Stromal cell of bone marrow (primary cell): ENCODE results near the gene SPRED3.
"Not testable (repeated sequence)": the region's sequence is repeated elsewhere in the genome, so short reads cannot be mapped to it uniquely, and the experiment has no call there.

Experiments
- DNase-seq: peaks from one replicate; pipeline ENCODE4 v3.0.0-alpha.2; 2012; ENCODE audit warnings: low read depth

SPRED3 gene

DNA sequence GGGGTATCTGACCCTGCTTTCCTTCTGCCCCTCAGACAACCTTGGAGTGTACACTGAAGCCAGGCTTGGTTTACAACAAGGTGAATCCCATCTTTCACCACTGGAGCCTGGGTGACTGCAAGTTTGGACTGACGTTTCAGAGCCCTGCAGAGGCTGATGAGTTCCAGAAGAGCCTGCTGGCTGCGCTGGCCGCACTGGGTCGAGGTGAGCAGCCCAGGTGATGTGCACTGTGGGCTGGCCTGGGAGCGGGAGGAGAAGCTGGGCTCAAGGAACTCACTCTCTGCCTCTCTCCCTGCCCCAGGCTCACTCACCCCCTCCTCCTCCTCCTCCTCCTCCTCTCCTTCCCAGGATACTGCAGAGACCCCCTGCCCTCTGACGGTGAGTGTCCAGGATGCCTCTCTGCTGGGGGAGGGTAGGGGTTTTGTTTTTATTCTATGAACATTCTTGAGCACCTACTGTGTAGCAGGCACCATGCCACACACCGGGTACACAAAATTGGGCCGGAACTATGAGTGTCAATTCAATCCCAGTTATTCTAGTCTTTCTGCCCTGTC, 3.5 kb downstream of the SPRED3 start:
- DNase-seq, result no peak

DNA sequence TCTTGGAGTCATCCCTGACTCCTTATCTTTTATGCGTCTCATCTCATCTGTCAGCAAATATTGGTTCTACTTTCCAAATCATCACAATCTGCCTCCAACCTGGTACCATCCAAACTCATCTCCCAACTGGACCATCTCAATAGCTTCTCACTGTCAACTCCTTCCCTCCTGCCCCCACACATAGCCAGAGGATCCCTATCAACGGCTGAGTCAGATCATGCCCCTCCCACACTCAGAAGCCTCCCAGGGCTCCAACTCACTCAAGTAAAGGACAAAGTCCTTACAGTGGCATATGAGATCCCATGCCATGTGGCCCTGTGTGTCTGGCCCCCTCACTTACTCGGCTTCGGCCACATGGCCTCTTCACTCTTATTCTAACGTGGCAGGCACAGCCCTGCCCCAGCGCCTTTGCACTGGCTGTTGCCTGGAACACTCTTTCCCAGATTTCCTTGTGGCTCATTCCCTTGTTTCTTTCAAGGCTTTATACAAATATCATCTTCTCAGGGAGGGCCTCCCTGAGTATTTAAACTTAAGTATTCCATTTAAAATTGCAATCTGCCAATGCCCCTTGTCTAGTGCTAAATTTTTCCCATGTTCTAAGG, 4.3 kb downstream of the SPRED3 start:
- no peak for DNase-seq

DNA sequence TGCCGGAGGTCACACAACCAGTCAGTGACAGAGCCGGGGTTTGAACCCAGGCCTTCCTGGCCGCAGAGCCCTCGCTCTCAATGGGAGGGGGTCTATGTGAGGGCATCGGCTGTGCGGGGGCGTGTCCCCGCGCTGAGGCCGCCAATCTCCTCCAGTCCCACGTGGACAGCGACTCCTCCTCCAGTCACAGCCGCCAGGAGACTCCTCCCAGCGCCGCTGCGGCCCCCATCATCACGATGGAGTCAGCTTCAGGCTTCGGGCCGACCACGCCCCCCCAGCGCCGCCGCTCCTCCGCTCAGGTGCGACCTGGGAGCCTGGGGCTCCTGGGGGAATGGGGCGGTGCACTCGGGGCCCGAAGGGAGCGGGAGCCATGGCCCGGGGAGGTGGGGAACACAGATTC, 6.0 kb downstream of the SPRED3 start:
- DNase-seq, result no peak

DNA sequence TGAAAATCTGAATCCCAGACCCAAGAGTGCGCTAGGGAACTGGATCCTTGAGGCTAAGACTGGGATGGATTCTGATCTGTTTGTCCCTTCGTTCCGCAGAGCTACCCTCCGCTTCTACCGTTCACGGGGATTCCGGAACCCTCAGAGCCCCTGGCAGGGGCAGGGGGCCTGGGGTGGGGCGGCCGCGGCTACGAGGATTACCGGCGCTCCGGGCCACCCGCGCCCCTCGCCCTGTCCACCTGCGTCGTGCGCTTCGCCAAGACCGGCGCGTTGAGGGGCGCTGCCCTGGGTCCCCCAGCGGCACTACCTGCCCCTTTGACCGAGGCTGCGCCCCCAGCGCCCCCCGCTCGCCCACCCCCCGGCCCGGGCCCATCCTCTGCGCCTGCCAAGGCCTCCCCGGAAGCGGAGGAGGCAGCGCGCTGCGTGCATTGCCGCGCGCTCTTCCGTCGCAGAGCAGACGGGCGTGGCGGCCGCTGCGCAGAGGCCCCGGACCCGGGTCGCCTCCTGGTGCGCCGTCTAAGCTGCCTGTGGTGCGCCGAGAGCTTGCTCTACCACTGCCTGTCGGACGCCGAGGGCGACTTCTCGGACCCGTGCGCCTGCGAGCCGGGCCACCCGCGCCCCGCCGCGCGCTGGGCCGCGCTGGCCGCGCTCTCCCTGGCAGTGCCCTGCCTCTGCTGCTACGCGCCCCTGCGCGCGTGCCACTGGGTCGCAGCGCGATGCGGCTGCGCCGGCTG, 7.1 kb downstream of the SPRED3 start:
- DNase-seq, result no peak

DNA sequence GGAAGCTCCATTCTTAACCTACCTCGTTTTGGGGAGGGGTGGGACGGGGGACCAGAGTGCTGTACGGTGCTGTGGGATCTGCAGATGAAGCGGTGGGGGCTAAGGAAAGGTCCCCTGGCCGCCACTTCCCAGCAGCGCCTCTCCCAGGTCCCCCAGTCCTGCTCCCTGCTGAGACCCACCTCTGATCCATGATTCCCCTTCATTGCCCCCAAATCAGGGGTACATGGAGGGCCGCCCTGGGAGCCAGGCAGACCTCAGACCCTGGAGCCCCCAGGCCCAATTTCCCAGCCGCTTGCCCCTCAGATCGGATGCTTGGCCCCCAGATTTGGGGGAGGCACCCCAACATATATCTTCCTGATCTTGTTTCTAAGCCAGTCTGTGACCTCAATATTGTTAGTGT, 10.6 kb downstream of the SPRED3 start:
- DNase-seq, result no peak

DNA sequence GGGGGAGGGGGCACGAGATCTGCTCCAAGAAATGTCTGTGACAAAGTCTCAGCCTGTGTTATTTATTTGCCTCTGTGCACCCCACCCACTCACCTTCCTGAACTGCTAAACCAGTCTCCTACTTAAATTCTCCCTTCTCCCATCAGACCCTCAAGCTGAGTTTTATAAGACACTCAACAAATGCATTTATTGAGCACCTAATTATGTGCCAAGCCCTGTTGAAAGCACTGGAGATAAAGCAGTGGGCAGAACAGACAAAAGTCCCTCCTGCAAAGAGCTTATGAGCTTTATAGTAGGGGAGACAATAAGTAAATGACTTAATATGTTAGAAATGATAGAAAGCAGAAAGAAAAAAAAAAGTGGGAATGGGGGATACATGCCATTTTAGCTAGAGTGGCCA, 11.0 kb downstream of the SPRED3 start:
- no peak for DNase-seq

DNA sequence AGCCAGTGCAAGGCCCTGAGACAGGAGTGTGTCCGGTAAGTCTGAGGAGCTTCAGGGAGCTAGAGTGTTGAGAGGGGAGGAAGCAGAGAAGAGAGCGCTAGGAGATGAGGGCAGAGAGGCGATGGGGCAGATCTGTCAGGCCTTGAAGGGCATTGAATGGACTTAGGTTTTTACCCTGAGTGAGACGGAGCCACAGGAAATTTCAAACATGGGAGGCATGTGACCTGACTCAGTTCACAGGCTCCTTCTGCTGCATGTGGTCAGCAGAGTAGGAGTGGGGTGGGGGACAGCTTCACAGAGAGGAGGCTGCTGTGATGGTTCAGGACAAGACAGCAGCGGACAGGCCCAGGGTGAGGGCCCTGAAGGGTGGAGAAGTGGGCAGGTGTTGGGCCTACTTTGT, 11.9 kb downstream of the SPRED3 start:
- no peak for DNase-seq

DNA sequence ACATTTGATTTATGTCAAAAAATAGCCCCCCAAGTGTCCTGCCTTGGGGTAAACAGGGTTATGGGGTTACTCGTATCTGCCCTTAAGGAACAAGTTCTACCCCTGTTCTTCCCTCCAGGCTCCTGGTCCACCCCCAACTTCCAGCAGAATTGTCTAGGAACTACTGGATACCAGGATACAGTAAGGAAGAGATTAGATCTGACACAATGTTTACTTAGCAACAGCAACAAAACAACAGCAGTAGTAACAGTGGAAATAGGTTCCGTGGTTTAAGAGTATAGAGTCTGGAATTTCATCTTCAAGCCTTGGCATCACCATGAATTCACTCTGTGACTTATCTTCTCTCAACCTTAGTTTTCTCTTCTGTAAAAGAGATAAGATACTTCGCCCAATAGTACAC, 12.7 kb downstream of the SPRED3 start:
- DNase-seq, result no peak

DNA sequence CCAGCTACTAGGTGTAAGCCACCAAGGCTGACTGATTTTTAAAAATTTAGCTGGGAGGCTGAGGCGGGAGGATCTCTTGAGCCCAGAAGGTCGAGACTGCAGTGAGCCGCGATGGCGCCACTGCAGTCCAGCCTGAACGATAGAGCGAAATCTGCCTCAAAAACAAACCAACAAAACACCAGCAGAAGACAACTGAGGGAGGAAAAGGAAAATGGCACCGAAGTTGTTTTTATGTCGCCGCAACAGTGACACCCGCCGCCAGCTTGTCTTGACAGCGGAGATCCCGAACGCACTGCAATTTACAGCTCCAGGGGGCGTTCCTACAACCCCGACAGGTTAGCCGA, 14.1 kb downstream of the SPRED3 start:
- no peak for DNase-seq

DNA sequence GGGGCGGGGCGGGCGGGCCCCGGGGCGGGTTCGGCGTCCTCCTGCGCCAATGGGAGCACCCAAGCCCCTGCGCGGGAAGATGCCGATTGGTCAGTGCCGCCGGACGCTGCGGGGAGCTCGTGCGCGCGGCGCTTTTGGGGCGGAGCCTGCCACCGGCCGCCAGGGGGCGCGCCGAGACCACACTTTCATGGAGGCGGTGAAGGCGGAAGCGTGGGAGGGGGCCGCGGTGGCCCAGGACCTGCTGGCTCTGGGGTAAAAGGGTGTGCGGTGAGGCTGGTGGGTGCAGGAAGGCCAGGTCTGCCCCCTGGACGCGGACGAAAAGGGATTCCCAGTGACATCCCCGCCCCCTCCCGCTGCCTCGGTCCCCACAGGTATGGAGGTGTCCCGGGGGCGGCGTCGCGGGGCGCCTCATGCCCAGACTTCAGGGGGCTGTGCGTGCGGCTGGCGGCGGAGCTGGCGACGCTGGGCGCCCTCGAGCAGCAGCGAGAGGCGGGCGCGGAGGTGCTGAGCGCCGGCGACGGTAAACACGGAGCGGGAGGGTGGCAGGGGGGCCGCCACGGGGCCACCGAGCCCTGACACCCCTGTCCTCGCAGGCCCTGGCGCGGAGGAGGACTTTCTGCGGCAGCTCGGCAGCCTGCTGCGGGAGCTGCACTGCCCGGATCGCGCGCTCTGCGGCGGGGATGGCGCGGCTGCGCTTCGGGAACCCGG, 14.6 kb downstream of the SPRED3 start, which contains the start of gene FAM98C:
TSS of gene FAM98C (plus strand) at position 127 of the 708 bp plus-strand sequence. CDS start at position 188, 61 bp downstream.
- peak; percentile 92 for DNase-seq

DNA sequence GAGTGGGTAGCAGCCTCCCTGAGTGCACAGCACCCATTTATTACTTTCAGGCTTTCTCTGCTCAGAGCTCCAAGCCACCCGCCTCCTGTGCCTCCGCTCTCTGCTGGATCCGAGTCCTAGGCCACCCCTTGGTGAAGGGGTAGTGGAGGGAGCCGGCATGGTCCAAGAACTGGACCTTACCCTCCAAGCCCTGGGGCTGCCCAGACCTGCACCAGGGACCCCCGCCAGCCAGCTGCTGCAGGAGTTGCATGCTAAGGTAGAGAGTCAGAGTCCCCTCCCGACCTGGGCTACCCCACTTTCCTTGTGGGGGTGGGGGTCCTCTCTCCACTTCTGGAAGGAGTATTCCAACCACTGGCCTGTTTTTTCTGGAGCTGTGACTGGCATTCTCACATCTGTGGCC, 16.4 kb downstream of the SPRED3 start:
- no peak for DNase-seq

DNA sequence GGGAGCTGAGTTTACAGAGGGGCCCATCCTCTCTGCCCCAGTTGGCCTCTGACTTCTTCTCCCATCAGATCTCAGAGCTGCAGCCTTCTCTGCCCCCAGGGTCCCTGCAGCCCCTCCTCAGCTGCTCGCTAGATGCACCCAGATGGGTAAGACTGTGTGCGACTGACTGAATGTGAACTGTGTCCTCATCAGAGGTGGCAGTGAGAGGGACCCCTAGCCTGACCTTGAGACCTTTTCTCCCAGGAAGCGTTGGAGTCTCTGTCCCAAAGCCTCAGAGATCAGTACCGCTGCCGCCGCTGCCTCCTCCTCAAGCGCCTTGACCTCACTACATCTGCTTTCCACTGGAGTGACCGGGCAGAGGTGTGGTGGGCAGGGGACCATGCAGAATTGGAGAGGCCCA, 16.8 kb downstream of the SPRED3 start:
- no peak for DNase-seq

DNA sequence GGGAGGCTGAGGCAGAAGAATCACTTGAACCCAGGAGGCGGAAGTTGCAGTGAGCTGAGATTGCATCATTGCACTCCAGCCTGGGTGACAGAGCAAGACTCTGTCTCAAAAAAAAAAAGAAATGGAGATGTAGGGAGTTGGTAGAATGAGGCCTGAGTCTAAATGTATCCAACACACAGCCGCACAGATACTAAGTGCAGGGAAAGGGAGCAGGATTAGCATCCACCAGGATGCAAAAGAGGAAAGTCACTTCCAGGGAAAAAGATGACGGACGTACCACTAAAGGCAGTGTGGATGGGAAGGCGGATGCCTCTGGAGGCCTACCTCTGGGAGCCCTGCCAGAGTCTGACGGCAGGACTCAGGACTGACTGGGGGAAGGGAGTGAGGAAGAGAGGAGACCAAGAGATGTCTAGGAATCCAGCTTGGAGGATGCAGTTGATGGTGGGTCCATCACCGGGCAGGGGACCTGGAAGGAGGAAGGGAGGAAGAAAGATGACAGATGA, 21.2 kb downstream of the SPRED3 start:
- DNase-seq, result peak; percentile 57

DNA sequence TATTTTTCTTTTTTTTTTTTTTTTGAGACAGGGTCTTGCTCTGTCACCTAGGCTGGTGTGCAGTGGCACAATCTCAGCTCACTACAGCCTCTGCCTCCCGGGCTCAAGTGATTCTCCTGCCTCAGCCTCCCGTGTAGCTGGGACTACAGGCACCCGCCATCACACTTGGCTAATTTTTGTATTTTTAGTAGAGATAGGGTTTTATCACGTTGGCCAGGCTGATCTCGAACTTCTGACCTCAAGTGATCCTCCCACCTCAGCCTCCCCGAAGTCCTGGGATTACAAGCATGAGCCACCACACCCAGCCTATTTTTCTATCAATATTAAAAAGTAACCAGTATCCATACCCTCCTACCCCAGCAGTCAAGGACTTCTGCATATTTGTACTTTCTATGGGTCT, 21.9 kb downstream of the SPRED3 start:
- DNase-seq, result not testable (repeated sequence)

DNA sequence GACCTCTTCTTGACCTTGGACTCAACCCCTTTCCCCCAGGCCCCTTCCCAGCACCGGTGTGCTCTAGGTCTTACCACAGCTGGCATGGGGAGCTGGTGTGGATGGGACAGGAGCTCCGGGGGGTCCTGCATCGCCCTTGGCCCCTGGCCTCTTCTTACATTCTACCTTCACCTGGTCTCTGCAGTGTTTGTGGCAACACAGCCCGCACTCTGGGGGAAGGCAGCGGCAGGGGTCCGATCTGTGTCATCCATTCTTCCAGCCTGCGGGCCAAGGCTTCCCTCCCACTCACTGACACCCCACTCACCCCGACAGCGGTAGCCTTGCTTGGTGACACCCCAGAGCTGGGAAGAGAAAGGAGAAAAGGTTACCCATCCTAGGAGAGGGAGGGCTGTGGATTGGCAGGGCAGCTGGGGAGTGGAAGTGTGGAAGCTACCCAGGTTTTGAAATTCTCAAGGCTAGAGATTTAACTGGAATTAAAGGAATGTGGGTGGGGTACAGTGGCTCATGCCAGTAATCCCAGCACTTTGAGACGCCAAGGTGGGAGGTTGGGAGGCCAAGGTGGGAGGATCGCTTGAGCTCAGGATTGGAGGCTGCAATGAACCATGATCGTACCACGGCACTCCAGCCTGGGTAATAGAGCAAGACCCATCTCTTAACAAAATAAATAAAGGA, 22.7 kb downstream of the SPRED3 start:
- DNase-seq, result no peak

DNA sequence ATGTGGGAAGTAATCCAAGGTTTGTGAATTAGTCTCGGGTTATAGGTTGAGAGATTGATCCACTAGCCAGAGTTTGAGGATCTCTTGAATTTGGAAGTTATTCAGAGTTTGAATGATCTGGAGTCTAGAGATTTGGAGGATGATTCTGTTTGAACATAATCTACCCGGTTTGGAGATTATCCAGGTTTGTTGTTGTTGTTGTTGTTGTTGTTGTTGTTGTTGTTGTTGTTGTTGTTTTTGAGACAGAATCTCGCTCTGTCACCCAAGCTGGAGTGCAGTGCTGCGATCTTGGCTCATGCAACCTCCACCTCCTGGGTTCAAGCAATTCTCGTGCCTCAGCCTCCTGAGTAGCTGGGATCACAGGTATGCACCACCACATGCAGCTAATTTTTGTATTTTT, 23.4 kb downstream of the SPRED3 start:
- DNase-seq, result not testable (repeated sequence)

DNA sequence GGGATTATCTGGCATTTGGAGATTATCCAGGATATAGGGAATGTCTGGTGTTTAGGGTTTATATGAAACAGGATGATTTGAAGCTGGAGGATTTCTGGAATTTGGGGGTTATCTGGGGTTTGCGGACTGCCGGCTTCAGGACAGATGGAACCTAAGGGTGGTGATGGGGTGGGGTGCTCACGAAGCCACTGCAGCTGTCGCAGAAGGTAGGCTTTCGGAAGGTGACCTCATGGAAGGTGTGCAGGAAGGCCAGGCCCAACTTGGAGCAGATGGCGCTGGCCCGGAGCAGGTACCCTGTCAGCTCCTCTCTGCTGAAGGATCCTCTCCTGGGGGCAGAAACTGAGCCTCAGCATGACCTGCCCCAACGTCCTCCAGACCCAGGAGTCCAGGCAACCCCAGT, 24.0 kb downstream of the SPRED3 start:
- no peak for DNase-seq

DNA sequence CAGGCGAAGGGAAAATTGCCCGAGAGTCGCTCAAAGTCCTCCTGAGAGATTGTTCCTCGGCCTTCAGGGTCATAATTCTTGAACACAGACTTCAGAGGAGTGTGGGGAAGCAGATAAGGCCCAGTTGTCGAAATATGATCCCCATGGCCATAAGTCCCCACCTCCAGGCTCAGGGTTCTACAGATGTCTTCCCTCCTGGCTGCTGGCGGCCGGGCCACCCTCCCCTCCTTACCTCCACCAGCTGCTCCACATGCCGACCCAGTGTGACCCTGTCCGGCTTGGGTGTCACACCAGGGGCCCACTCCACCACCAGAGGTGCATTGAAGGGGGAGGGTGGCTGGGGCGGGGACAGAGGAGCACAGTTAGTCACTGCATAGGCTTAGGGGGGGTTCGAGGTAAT, 24.5 kb downstream of the SPRED3 start:
- DNase-seq, result no peak

DNA sequence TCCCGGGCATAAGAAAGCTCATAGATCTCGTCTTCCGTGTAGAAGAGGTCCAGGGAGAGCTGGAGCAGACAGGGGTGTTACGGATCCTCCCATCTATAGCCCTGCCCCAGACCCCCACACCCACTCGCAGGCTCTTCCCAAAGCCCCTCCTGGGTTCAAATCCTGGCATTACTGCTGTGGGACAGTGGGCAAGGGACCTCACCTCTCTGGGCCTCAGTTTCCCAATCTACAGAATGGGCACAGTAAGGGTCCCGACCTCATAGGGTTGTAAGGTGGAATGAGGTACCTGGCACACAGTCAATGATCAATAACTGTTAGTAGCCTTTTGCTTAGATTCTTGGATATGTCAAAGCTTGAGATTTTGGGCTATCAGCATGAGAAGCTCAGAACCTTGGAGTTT, 24.9 kb downstream of the SPRED3 start:
- DNase-seq, result no peak

DNA sequence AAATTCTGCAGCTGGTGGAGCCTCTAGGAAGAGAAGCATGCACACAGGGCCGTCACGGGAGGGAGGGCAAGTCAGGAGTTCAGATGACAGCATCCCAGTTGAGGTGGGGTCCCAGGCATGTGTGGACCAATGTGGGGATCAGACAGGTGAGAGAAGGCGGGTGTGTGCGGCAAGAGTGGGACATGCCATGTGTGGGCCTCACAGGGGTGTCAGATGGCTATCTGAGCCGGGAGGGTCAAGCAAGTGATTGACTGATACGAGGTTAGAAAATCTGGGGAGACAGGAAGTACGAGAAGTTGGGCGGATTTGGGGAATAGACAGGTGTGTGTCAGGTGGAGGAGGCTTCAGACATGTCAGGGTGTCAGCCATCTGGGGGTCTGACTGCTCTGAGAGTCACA, 28.6 kb downstream of the SPRED3 start:
- DNase-seq, result no peak

DNA sequence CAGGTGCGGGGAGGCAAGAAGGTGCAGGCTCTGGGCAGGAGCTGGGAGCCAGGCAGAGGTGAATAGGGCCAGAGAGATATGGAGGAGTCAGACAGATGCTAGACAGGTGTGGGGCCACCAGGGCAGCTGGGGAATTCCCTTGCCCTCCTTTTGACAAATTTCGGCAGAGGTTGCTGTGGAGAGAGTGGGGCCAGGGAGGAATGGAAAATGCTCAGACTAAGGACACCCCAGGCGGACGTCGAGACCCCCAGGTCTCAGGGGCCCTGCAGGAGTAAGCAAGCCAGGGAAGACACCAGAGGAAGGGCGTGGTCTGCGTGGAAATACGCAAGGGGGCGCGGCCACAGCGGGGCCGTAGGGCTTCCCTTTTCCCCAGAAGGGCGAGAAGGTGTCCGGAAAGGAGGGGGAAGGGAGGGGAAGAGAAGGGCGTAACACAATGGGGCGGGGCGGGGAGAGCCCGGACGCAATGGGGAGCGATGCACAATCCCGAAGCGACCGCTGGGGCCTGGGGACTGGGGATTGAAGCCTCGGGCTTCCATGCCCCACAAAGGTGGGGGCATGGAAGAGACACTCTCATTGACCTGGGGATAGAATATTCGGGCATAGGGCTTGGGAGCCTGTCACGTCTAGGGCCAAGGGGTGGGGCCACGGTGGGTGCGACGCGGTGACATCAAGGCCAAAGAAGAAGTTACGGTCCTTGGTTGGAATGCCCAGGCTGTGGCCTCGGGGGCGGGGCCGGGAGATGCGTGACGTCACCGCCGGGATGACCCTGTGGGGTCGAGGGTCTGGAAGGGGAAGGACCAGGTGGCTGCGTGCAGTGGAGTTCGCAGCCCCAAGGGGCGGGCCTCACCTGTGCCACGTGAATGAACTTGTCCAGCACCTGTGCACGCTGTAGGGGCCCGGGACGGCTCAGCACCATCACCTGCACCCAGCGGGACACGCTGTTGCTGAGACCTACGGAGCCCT, 29.3 kb downstream of the SPRED3 start:
- no peak for DNase-seq
